Right lung (tissue), 5 donors: ENCODE data around the gene ATP2C2. TPM values are rescaled to one million over a fixed set of nuclear protein-coding genes. Genes with fewer than 3 reads are reported as not detected.
A peak's percentile ranks its signal among the peaks of the same experiment; 100 is the strongest.
"Not testable (repeated sequence)": the region's sequence is repeated elsewhere in the genome, so short reads cannot be mapped to it uniquely, and the experiment has no call there.

Experiments
- DNase-seq, 2 donors: peaks; one replicate each; pipeline ENCODE4 v3.0.0-alpha.2; 2013
- polyA plus RNA-seq, 5 donors: library from polyadenylated mRNA; unstranded; fragments of 120-200 nt; gene quantifications; one replicate each; pipeline versions ENCODE4 v1.2.1 to v1.2.3, GENCODE V29; 2013; ENCODE audit warnings: inconsistent platforms in 1 of 5, low replicate concordance in 1 of 5; ENCODE audit not compliant: insufficient read length in 5 of 5, insufficient read depth in 1 of 5

The ATP2C2 gene
- polyA plus RNA-seq, 5 donors = 14.6 to 27.0 (median 16.4) TPM

DNA sequence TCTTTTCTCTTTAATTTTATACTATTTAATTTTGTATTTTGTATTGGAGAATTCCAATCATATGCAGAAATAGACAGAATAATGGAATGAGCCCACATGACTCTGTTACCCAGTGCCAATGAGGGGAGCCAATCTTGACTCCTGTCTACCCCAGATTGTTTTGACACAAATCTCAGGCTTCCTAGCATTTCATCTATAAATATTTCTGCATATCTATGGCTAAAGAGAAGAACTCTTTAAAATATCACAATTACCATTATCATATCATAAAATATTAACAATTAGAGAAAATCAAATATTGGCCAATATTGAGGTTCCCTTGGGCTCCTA, 23.7 kb downstream of the ATP2C2 start:
- no peak for DNase-seq

DNA sequence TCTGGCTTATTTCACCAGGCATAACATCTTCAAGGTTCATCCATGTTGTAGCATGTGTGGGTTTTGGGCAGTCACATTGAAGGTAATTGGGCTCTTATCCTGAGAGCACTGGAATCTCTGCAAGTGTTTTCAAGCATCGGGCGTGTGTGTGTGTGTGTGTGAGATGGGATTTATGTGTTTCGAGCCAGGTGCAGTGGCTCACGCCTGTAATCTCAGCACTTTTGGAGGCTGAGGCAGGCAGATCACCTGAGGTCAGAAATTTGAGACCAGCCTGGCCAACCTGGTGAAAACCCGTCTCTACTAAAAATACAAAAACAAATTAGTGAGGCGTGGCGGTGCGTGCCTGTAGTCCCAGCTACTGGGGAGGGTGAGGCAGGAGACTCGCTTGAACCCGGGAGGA, 27.7 kb downstream of the ATP2C2 start:
- DNase-seq = not testable (repeated sequence)

DNA sequence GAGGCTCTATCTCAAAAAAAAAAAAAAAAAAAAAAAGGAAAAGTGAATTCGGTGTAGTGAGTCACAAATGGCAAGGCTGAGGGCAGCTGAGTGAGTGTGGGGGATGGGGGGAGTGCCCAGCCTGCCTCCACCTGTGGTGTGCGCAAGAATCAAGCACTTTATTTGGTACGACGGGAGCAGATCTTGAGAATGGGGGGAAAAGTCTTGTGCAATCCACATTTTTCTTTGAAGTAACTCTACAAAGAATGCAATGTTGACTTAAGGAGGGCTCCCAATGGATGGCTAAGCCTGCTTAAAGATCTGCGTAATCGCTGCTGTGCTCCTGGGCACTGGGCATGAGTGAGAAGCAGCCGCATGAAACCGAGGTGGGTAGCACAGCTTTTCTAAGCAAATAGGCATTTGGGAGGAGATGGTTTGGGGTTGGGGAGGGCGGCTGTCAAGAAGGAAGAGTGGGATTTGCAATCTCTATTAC, 28.2 kb downstream of the ATP2C2 start:
- DNase-seq = peak; percentile 62 to 71

DNA sequence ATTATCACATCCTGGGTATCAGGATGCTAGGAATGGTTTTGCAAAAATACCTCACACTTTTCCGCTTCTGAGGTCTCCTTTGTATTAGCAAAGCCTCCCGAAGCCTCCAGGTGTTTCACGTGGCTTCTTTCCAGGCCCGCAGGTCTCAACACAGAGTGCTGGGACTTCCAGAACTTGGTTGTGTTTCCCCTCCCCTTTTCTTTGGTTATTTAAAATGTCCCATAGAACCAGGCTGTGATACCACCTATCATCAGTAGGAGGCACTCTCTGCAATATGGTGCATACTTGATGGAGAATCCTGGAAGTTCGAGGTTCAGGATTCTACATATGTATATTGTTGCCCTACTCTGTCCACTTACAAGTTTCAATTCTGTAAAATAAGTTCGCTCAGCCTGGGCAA, 28.8 kb downstream of the ATP2C2 start:
- DNase-seq = no peak

DNA sequence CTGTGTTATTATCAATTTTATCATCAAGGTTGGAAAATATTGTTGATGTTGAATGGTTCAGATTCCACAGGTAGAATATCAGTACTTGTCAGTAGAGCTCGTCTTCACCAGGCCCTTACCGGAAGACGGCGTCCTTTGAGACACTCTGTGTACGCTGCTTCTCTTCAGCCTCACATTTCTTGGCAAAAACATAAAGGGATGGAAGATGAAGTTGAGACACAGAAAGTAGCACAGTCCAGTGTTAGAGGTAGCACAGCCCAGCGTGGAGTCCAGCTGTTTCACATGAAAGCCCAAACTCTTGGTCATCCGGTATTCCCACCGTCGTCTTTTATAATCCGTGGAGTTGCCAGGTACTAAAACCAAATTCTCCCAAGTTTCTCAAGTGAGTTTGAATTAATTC, 30.4 kb downstream of the ATP2C2 start:
- no peak for DNase-seq

DNA sequence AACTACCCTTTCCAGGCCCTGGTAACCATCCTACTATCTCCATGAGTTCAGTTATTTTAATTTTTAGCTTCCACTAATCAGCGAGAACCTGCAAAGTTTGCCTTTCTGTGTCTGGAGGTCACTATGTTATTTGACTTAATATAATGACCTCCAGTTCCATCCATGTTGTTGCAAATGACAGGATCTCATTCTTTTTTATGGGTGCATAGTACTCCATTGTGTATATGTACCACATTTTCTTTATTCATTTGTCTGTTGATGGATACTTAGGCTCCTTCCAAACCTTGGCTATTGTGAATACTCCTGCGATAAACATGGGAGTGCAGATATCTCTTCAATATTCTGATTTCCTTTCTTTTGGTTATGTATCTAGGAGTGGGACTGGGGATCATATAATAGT, 31.6 kb downstream of the ATP2C2 start:
- DNase-seq = not testable (repeated sequence)

DNA sequence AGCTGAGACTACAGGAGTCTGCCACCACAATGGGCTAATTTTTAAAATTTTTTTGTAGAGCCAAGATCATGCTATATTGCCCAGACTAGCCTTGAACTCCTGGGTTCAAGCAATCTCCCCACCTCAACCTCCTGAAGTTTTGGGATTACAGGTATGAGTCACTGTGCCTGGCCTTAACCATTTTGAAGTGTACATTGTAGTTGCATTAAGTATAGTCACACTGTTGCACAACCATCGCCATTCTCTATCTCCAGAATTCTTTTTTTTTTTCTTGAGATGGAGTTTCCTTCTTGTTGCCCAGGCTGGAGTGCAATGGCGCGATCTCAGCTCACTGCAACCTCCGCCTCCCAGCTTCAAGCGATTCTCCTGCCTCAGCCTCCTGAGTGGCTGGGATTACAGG, 35.1 kb downstream of the ATP2C2 start:
- not testable (repeated sequence) for DNase-seq

DNA sequence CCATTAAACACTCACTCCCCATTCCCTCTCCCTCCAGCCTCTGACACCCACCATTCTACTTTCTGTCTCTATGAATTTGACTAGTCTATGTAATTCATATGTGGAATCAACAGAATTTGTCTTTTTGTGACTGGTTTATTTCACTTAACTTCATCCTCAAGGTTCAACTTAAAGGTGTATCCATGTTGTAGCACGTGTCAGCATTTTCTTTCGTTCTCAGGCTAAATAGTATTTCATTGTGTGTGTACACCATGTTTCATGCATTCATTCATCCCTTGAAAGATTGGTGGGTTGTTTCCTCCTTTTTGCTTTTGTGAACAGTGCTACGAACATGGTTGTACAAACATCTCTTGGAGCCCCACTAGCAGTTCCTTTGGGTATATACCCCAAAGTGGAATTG, 36.0 kb downstream of the ATP2C2 start:
- DNase-seq = no peak

DNA sequence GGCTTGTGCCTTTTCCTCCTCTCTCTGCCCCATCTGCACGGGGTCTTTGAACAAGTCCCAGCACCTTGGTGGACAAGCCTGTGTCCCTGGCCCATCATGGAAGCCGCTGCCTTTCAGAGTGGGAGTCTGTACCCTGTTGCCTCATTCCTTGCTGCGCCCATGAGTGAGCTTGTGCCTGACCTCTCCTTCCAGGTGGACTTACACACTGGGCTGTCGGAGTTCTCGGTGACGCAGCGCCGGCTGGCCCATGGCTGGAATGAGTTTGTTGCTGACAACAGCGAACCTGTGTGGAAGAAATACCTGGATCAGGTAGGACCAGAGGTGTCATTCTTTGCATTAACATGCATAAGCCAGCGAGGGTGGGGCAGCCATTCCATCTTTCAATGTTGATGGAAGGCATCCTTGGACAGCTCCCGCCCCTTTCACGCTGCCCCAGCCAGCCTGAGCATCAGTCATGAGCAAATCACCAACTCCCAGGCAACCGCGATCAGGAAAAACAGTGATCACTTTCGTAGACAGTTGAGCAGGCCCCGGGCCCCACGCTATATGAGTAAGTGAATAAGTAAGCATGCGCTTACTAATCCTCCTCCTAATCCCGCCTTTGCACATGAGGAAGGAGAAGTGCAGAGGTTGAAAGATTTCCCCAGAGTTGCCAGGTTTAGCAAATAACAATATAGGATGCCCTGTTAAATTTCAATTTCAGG, 36.8 kb downstream of the ATP2C2 start:
- no peak for DNase-seq

DNA sequence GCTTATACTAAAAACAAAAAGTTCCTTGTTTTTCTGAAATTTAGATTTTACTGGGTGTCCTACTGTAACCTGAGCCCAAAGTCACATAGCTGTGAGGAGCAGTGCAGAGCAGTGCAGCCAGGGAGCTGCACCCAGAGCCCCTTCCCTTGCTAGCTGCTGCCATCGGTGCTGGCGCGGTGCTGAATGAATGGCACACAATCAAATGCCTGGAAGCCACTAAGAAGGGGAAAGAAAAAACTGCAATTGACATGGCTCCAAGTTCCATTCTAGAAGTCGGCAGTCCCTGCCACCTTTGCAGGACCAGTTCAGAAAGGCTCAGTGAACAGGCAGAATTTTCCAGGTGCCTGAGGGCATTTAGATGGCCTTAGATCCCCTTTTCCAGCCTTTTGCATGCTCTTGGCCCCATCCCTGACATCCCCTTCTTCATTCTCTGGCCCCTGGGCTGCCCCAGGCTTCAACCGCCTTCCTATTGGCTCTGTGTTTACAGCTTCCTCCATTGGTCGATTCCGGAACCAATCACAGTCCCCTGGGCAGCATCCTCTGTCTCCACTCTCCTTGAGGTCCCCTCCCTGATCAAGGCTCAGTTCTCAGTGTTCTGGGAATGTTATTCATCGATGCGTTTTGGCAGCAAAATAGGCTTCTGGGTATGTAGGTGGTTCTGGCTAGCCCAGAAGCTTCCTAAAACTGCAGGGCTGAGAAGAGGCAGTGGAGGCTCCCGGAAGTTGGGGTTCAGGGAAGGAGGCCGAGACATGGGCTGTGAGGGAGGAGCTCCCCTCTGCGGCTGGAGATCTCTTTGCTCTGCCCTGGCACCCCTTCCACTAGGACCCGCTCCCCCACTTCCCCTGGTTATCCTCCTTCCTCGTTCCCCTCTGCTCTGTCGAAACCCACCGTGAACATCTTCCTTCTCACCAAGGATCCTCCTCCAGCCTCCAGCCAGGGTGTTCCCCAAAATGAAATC, 37.9 kb downstream of the ATP2C2 start:
- DNase-seq = no peak

DNA sequence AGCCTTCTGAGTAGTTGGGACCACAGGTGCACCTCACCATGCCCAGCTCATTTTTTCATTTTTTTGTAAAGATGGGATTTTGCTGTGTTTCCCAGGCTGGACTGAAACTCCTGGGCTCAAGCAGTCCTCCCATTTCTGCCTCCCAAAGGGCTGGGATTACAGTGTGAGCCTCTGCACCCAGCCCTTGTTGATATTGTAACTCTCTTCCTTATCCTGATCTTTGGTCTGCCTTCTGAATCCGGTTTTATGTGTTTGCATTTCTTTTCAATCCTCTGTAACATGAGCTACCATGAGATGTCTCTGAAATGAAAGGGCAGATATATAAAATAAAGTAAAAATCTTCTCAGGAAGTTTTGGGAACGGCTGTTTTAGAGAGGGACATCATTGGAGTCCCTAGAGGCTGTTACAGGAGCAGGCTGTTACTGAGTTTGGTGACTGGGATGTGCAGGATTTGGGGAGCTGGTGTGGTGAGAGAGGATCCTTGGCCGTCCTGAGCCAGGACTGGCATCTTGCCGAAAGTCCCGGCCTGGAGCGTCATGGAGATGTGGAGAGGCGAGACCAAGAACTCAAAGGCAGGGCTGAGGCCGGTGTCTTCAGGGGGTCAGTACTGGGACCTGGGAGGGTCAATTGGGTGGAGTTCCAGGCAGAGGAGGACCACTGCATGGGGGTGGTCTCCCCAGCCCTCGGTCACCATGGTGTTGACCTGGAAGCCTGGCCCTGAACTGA, 39.4 kb downstream of the ATP2C2 start:
- DNase-seq = no peak

DNA sequence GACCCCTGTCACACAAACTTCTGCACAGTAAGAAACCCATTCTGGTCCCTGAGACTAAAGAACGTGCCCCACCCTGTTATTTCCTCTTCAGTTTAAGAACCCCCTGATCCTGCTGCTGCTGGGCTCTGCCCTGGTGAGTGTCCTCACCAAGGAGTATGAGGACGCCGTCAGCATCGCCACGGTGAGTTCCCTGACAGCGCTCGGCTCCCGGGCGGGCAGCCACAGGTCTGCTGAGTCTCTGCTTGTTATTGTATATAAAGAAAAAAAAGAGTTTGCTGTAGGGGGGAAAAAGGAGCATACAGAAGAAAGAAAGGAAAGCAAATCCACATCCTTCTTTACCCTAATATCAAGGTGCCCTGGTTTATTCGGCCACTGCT, 40.0 kb downstream of the ATP2C2 start:
- no peak for DNase-seq

DNA sequence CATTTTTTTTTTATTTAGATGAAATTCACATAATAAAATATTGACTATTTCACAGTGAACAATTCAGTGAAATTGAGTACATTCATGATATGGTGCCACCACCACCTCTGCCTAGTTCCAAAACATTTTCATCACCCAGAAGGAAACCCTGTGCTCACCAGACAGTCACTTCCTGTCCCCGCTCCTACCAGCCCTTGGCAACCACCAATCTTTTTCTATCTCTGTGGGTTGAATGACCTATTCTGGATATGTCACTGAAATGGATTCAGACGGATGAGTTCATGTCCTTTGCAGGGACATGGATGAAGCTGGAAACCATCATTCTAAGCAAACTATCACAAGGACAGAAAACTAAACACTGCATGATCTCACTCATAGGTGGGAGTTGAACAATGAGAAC, 40.5 kb downstream of the ATP2C2 start:
- no peak for DNase-seq

DNA sequence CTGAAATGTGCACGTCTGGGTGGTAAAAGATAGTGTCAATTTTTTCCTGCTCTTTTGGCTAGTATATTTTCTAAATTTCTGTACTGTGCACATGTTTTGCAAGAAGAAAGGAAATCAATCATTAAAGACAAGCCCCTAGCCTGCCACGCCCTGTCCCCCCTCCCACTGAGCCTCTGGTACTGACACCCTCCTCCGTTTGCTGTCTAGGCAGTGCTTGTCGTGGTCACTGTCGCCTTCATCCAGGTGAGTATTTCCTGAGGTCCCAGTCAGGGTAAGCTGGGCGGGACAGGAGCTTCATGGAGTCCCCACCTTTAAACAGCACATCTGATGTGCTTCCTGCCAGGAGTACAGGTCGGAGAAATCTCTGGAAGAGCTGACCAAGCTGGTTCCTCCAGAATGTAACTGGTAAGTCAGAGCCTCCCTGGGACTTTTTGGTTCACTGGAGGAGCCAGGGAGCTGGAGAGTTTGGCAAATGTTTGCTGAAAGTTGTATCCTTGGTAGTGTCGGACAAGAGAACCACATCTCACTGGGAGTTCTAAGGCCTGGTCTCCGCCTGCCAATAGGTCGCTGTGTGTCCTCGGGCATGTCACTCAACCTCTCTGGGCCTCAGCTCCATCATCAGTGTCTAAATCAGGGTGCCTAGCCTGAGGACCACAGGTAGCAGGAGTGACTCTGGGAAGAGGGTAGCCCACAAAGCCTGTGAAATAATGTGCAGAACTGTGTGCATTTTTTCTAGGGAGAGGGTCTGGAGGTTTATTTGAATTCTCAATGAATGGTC, 42.2 kb downstream of the ATP2C2 start:
- DNase-seq = no peak

DNA sequence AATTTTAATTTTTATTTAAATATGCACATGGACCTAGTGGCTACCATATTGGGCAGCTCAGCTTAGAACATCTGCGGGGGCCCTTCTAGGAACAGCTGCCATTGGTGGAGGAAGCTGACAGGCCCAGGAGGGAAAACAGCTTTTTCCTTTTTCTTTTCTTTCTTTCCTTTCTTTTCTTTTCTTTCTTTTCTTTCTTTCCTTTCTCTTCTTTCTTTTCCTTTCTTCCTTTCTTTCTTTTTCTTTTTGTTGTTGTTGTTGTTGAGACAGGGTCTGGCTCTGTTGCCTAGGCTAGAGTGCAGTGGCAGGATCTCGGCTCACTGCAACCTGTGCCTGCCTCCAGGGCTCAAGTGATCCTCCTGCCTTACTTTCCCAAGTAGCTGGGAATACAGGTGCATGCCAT, 43.4 kb downstream of the ATP2C2 start:
- DNase-seq = no peak

DNA sequence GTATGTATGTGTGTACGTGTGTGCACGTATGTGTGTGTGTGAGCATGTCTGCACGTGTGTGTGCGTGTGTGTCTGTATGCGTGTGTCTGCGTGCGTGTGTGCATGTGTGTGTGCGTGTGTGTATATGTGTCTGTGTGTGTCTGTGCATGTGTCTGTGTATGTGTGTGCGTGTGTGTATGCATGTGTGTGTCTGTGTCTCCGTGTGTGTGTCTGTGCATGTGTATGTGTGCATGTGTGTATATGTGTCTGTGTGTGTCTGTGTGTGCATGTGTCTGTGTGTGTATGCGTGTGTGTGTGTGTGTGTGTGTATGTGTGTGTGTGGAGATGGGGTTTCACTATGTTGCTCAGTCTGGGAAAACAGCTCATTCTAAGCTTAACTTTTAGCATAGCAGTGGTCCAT, 43.9 kb downstream of the ATP2C2 start:
- no peak for DNase-seq

DNA sequence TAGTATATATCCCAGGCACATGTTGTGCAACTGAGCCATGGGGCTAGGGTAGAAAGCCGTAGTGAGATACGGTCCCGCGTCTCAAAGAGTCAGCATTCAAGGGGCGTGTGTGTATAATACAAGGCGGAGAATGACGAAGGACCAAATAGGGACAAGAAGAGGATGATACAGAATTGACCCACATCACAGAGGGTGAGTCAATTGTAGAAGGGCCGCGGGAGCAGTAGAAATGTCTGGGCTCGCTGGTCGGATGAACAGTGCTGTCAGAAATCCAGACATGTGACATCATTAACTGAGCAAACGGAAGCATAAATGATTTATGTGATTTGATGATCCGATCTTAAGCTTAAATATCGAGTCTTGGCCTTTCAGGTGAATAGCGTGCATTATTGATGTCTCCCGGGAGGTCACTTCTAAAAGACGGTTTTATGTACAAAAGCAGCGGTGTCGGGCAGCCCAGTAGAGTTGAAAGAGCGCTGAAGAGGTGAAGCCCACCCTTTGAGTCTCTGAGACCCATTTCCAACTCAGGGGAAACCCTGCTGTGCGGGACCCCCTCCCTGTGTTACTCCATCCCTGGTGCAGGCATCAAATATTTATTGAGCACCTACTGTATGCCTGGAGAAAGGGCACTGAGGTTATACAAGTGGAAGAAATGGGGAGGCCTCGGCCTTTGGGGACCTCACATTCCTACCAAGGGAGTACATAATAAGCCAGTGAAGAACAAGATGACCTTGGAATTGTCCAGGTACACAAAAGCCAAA, 45.1 kb downstream of the ATP2C2 start:
- no peak for DNase-seq

DNA sequence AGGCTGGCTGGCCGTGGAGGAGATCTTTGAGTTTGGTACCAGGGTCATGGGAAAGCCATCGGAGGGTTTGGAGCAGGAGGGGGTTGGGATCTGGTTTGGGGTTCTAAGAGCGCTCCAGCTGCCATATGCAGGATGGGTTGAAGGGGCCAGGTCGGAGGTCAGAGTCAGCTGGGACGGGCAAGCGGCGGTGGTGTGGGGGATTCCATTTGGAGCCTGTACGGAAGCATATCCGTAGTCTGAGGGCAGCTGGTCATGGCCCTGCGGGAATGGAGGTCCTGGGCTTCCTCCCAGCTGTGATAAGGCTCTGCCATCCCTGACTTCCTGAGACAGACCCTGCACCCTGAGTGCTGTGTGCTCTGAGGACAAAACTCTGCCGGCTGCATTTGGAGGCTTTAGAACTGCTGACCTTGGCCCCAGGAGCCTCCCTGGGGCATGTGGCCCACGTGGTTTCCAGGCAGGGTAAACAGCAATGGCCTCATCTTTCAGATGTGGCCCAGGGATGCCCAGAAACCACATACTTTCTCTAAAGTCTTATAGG, 46.5 kb downstream of the ATP2C2 start:
- no peak for DNase-seq

DNA sequence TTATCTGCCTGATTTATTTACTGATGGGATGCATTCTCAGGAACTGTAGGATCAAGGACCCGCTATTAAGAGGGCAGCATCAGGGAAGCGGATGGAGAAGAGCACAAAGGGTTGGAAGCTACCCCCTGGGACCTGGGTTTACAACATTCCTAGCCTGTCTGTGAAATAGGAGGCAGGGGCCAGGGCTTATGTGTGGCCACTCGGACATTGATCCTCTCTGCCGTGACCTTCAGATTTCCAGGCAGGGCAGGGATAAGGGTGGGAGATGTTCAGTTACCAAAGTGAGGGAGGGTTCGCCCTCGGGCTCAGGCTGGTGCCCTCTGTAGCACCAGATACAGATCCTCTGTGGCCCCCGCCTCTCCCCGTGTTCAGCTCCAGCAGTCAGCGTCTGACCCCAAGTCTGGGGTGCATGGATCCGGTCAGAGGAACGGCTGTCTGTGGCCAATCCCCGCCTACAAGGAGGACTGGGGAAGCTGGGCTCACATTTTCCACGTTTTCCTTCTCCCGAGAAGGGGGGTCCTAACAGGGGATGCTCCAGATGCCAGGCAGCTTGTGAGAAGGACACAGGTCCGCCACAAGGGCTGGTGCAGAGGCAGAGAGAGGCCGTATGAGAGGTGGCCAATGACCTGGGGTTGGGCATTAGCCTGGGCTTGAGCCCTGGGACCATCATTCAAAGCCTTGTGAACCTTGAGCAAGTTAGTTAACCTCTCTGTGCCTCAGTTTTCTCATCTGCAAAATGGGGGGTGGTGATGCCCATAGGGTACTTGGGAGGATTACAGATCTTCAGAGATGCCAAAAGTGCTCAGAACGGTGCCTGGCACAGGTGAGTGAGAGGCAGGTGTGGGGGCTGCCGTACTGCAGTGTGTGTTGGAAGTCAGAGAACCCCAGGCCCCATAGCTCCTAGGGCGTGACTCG, 48.3 kb downstream of the ATP2C2 start:
- DNase-seq = no peak
